Measurements from ENCODE around the gene ZNF423.

Gene ZNF423

DNA sequence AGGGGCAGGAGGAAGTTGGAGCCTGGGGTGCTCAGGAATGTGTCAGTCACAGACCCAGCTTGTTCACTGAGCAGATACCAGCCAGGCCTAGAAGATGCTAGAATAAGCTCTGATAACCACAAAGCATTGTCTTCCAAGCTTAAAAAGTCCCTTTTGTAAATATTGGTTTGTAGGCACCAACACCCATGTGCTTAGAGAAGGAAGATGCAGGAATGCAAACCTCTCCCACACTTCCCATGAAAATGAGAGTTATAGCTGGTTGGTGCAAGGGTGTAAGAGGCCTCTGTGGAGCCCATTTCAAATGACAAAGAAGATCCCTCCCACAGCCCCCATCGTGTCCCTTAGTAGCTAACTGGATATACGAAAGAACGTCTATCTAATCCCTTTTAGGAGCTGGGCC lies 272.0 kb downstream of the ZNF423 start:
- no peak overlapping the region for H3K9ac ChIP-seq (ENCODE audit: low read depth in 1 of 2, low read length in 2 of 2)

GRCh38 chr16:49581630-49582298 lies 274.1 kb downstream of the ZNF423 start:
- H3K9ac ChIP-seq (ENCODE audit: low read depth in 1 of 2, low read length in 2 of 2): no peak overlapping the region
- H3K36me3 ChIP-seq (ENCODE audit: control insufficient read depth in 1 of 2, insufficient read depth in 2 of 2, low read length in 2 of 2): no peaks in the 10 kb centered on the region
- no peaks in the 10 kb centered on the region for H3K27me3 ChIP-seq (ENCODE audit: control insufficient read depth in 1 of 2, insufficient read depth in 2 of 2, low read length in 2 of 2)
- no peaks in the 10 kb centered on the region for H3K9me3 ChIP-seq (ENCODE audit: control insufficient read depth in 1 of 2, low read length in 2 of 2)
- H3K4me3 ChIP-seq (ENCODE audit: low read depth in 1 of 2, low read length in 2 of 2): no peak overlapping the region
- no peaks in the 10 kb centered on the region for H3K4me1 ChIP-seq (ENCODE audit: control insufficient read depth in 1 of 2, insufficient read depth in 2 of 2, low read length in 2 of 2)
- no peak overlapping the region for H3K27ac ChIP-seq (ENCODE audit: low read depth, low read length)

More for the DNA sequence above, 272.0 kb downstream of the ZNF423 start:
- no peaks in the 10 kb centered on the region for H3K36me3 ChIP-seq (ENCODE audit: control insufficient read depth in 1 of 2, insufficient read depth in 2 of 2, low read length in 2 of 2)
- no peak overlapping the region for H3K27ac ChIP-seq (ENCODE audit: low read depth, low read length)
- no peaks in the 10 kb centered on the region for H3K9me3 ChIP-seq (ENCODE audit: control insufficient read depth in 1 of 2, low read length in 2 of 2)
- H3K4me3 ChIP-seq (ENCODE audit: low read depth in 1 of 2, low read length in 2 of 2): no peak overlapping the region
- no peaks in the 10 kb centered on the region for H3K4me1 ChIP-seq (ENCODE audit: control insufficient read depth in 1 of 2, insufficient read depth in 2 of 2, low read length in 2 of 2)
- no peaks in the 10 kb centered on the region for H3K27me3 ChIP-seq (ENCODE audit: control insufficient read depth in 1 of 2, insufficient read depth in 2 of 2, low read length in 2 of 2)

GRCh38 chr16:49580751-49581303 lies 275.1 kb downstream of the ZNF423 start:
- Histone ChIP-seq H3K4me1 (ENCODE audit: control insufficient read depth in 1 of 2, insufficient read depth in 2 of 2, low read length in 2 of 2) (peaks cover 0 to under 1% of the 10 kb centered on the region in 2 donors), H3K36me3 (ENCODE audit: control insufficient read depth in 1 of 2, insufficient read depth in 2 of 2, low read length in 2 of 2) (no peaks in the 10 kb centered on the region), H3K4me3 (ENCODE audit: low read depth in 1 of 2, low read length in 2 of 2) (peak overlapping the region; percentile 14 to 31), H3K9me3 (ENCODE audit: control insufficient read depth in 1 of 2, low read length in 2 of 2) (no peaks in the 10 kb centered on the region), H3K27me3 (ENCODE audit: control insufficient read depth in 1 of 2, insufficient read depth in 2 of 2, low read length in 2 of 2) (no peaks in the 10 kb centered on the region), H3K27ac (ENCODE audit: low read depth, low read length) (no peak overlapping the region), H3K9ac (ENCODE audit: low read depth in 1 of 2, low read length in 2 of 2) (no peak overlapping the region)

GRCh38 chr16:49578435-49579024 lies 277.4 kb downstream of the ZNF423 start:
- Histone ChIP-seq H3K9ac (ENCODE audit: low read depth in 1 of 2, low read length in 2 of 2) (no peak overlapping the region), H3K27ac (ENCODE audit: low read depth, low read length) (no peak overlapping the region), H3K4me3 (ENCODE audit: low read depth in 1 of 2, low read length in 2 of 2) (no peak overlapping the region)

DNA sequence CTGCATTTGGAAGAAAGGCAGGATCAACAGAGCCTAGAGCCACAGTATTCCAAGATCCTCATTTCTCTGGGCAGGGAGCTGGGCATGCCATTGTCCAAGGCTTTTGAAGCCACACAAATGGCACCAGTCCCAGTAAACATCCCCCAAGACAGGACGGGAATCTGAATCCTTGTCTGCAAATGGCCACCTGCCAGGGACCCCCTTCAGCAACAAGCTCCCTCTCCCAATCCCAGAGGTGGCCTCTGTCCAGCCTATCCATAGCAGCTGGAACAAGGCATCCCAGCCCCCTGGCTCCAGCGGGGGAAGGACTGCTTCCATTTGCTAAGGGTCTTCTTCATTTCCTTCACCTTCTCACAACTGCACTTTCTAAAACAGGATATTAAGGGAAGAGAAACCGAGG lies 277.9 kb downstream of the ZNF423 start:
- H3K4me3 ChIP-seq (ENCODE audit: low read depth in 1 of 2, low read length in 2 of 2): no peak overlapping the region
- H3K27me3 ChIP-seq (ENCODE audit: control insufficient read depth in 1 of 2, insufficient read depth in 2 of 2, low read length in 2 of 2): no peaks in the 10 kb centered on the region
- H3K9ac ChIP-seq (ENCODE audit: low read depth in 1 of 2, low read length in 2 of 2): no peak overlapping the region
- no peak overlapping the region for H3K27ac ChIP-seq (ENCODE audit: low read depth, low read length)
- peaks cover 3 to 6% of the 10 kb centered on the region in 2 donors for H3K4me1 ChIP-seq (ENCODE audit: control insufficient read depth in 1 of 2, insufficient read depth in 2 of 2, low read length in 2 of 2)
- H3K9me3 ChIP-seq (ENCODE audit: control insufficient read depth in 1 of 2, low read length in 2 of 2): no peaks in the 10 kb centered on the region
- H3K36me3 ChIP-seq (ENCODE audit: control insufficient read depth in 1 of 2, insufficient read depth in 2 of 2, low read length in 2 of 2): no peaks in the 10 kb centered on the region

More at GRCh38 chr16:49578435-49579024, 277.4 kb downstream of the ZNF423 start:
- Histone ChIP-seq H3K36me3 (ENCODE audit: control insufficient read depth in 1 of 2, insufficient read depth in 2 of 2, low read length in 2 of 2) (no peaks in the 10 kb centered on the region), H3K9me3 (ENCODE audit: control insufficient read depth in 1 of 2, low read length in 2 of 2) (no peaks in the 10 kb centered on the region), H3K4me1 (ENCODE audit: control insufficient read depth in 1 of 2, insufficient read depth in 2 of 2, low read length in 2 of 2) (peaks cover 3 to 6% of the 10 kb centered on the region in 2 donors), H3K27me3 (ENCODE audit: control insufficient read depth in 1 of 2, insufficient read depth in 2 of 2, low read length in 2 of 2) (no peaks in the 10 kb centered on the region)

DNA sequence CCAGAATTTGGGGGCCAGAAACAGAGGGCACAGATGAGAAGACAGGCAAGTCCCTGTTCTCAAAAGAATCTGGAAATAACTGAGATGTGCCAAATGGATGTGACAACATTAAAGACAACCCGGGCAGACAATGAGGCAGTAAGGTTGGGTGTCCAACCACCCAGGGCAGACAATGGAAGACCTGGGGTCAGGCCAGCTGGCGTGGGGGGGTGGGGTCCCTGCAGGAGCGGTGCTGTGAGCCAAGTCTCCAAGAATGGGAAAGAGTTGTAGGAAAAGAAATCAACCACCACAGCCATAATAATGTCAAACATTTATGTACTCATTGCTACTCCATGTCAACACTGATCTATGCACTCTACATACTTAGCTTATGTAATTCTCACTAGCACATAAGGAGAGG lies 279.0 kb downstream of the ZNF423 start:
- Histone ChIP-seq H3K27ac (ENCODE audit: low read depth, low read length) (no peak overlapping the region), H3K4me1 (ENCODE audit: control insufficient read depth in 1 of 2, insufficient read depth in 2 of 2, low read length in 2 of 2) (peaks cover 3 to 6% of the 10 kb centered on the region in 2 donors), H3K4me3 (ENCODE audit: low read depth in 1 of 2, low read length in 2 of 2) (no peak overlapping the region), H3K27me3 (ENCODE audit: control insufficient read depth in 1 of 2, insufficient read depth in 2 of 2, low read length in 2 of 2) (no peaks in the 10 kb centered on the region), H3K9me3 (ENCODE audit: control insufficient read depth in 1 of 2, low read length in 2 of 2) (no peaks in the 10 kb centered on the region), H3K9ac (ENCODE audit: low read depth in 1 of 2, low read length in 2 of 2) (no peak overlapping the region), H3K36me3 (ENCODE audit: control insufficient read depth in 1 of 2, insufficient read depth in 2 of 2, low read length in 2 of 2) (no peaks in the 10 kb centered on the region)

- Histone ChIP-seq H3K4me3 (ENCODE audit: low read depth in 1 of 2, low read length in 2 of 2) (no peak overlapping the region), H3K9ac (ENCODE audit: low read depth in 1 of 2, low read length in 2 of 2) (no peak overlapping the region), H3K9me3 (ENCODE audit: control insufficient read depth in 1 of 2, low read length in 2 of 2) (no peaks in the 10 kb centered on the region), H3K27me3 (ENCODE audit: control insufficient read depth in 1 of 2, insufficient read depth in 2 of 2, low read length in 2 of 2) (no peaks in the 10 kb centered on the region), H3K36me3 (ENCODE audit: control insufficient read depth in 1 of 2, insufficient read depth in 2 of 2, low read length in 2 of 2) (no peaks in the 10 kb centered on the region), H3K4me1 (ENCODE audit: control insufficient read depth in 1 of 2, insufficient read depth in 2 of 2, low read length in 2 of 2) (peaks cover 3 to 6% of the 10 kb centered on the region in 2 donors), H3K27ac (ENCODE audit: low read depth, low read length) (no peak overlapping the region)
Observed at GRCh38 chr16:49576173-49576494, 279.8 kb downstream of the ZNF423 start.

GRCh38 chr16:49575346-49576172 lies 280.4 kb downstream of the ZNF423 start:
- Histone ChIP-seq H3K27ac (ENCODE audit: low read depth, low read length) (no peak overlapping the region), H3K9ac (ENCODE audit: low read depth in 1 of 2, low read length in 2 of 2) (no peak overlapping the region)

DNA sequence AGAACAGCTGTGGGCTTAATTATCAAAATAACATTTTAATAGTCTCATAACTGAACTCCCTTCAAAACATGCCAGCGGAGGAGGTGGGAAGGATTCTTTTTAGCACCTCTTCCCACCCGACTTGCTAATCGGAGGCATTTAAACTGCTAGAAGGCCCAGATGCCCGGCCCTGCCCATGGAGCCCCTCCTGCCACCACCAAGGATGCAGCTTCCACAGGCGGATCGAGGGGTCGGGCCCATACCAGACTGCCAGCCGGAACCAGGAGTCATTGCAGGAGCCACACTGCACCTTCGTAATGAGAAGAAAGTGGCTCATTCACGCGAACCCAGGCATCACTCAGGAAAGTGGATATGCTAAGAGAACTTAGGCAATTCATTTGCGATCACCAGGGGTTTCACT lies 281.1 kb downstream of the ZNF423 start:
- Histone ChIP-seq H3K27me3 (ENCODE audit: control insufficient read depth in 1 of 2, insufficient read depth in 2 of 2, low read length in 2 of 2) (no peaks in the 10 kb centered on the region), H3K9me3 (ENCODE audit: control insufficient read depth in 1 of 2, low read length in 2 of 2) (no peaks in the 10 kb centered on the region), H3K4me3 (ENCODE audit: low read depth in 1 of 2, low read length in 2 of 2) (no peak overlapping the region), H3K27ac (ENCODE audit: low read depth, low read length) (no peak overlapping the region), H3K36me3 (ENCODE audit: control insufficient read depth in 1 of 2, insufficient read depth in 2 of 2, low read length in 2 of 2) (no peaks in the 10 kb centered on the region), H3K4me1 (ENCODE audit: control insufficient read depth in 1 of 2, insufficient read depth in 2 of 2, low read length in 2 of 2) (peaks cover 3 to 6% of the 10 kb centered on the region in 2 donors), H3K9ac (ENCODE audit: low read depth in 1 of 2, low read length in 2 of 2) (no peak overlapping the region)

More at GRCh38 chr16:49575346-49576172, 280.4 kb downstream of the ZNF423 start:
- H3K9me3 ChIP-seq (ENCODE audit: control insufficient read depth in 1 of 2, low read length in 2 of 2): no peaks in the 10 kb centered on the region
- H3K4me1 ChIP-seq (ENCODE audit: control insufficient read depth in 1 of 2, insufficient read depth in 2 of 2, low read length in 2 of 2): peaks cover 3 to 6% of the 10 kb centered on the region in 2 donors
- no peaks in the 10 kb centered on the region for H3K27me3 ChIP-seq (ENCODE audit: control insufficient read depth in 1 of 2, insufficient read depth in 2 of 2, low read length in 2 of 2)
- H3K36me3 ChIP-seq (ENCODE audit: control insufficient read depth in 1 of 2, insufficient read depth in 2 of 2, low read length in 2 of 2): no peaks in the 10 kb centered on the region
- H3K4me3 ChIP-seq (ENCODE audit: low read depth in 1 of 2, low read length in 2 of 2): no peak overlapping the region

GRCh38 chr16:49567950-49568349 lies 288.0 kb downstream of the ZNF423 start:
- Histone ChIP-seq H3K27me3 (ENCODE audit: control insufficient read depth in 1 of 2, insufficient read depth in 2 of 2, low read length in 2 of 2) (no peaks in the 10 kb centered on the region), H3K27ac (ENCODE audit: low read depth, low read length) (no peak overlapping the region), H3K4me1 (ENCODE audit: control insufficient read depth in 1 of 2, insufficient read depth in 2 of 2, low read length in 2 of 2) (no peaks in the 10 kb centered on the region), H3K9ac (ENCODE audit: low read depth in 1 of 2, low read length in 2 of 2) (no peak overlapping the region), H3K36me3 (ENCODE audit: control insufficient read depth in 1 of 2, insufficient read depth in 2 of 2, low read length in 2 of 2) (no peaks in the 10 kb centered on the region), H3K4me3 (ENCODE audit: low read depth in 1 of 2, low read length in 2 of 2) (no peak overlapping the region), H3K9me3 (ENCODE audit: control insufficient read depth in 1 of 2, low read length in 2 of 2) (no peaks in the 10 kb centered on the region)
